ENCODE results near the gene SMG6.
"Not testable (repeated sequence)": the region's sequence is repeated elsewhere in the genome, so short reads cannot be mapped to it uniquely, and the experiment has no call there.

SMG6 gene

GRCh38 chr17:2227025-2227699, 76.4 kb downstream of the SMG6 start:
- no peak for DNase-seq

GRCh38 chr17:2223617-2223927, 80.0 kb downstream of the SMG6 start:
- no peak for DNase-seq

- no peak for DNase-seq
Measured at GRCh38 chr17:2222901-2223616, 80.5 kb downstream of the SMG6 start.

GRCh38 chr17:2222301-2222700, 81.3 kb downstream of the SMG6 start:
- DNase-seq = no peak

- no peak for DNase-seq
Measured at GRCh38 chr17:2218426-2218825, 85.2 kb downstream of the SMG6 start.

GRCh38 chr17:2215616-2216364, 87.8 kb downstream of the SMG6 start:
- peak; percentile 39 to 52 for DNase-seq

GRCh38 chr17:2214929-2215615, 88.5 kb downstream of the SMG6 start:
- DNase-seq = no peak

- peak; percentile 61 to 77 for DNase-seq
Measured at GRCh38 chr17:2214047-2214928, 89.3 kb downstream of the SMG6 start.

- peak; percentile 23 to 67 for DNase-seq
Measured at GRCh38 chr17:2213291-2213960, 90.2 kb downstream of the SMG6 start.

- DNase-seq = peak in 1 of 2 donors; percentile 17
Measured at GRCh38 chr17:2212400-2212981, 91.1 kb downstream of the SMG6 start.

GRCh38 chr17:2211661-2212399, 91.8 kb downstream of the SMG6 start:
- no peak for DNase-seq

GRCh38 chr17:2210726-2211125, 92.9 kb downstream of the SMG6 start:
- no peak for DNase-seq

- no peak for DNase-seq
Measured at GRCh38 chr17:2207815-2208515, 95.6 kb downstream of the SMG6 start.

GRCh38 chr17:2204393-2204792, 99.2 kb downstream of the SMG6 start:
- no peak for DNase-seq

- DNase-seq = no peak
Measured at GRCh38 chr17:2203818-2204217, 99.8 kb downstream of the SMG6 start.

- DNase-seq = no peak
Measured at GRCh38 chr17:2202996-2203575, 100.5 kb downstream of the SMG6 start.

GRCh38 chr17:2202302-2202995, 101.1 kb downstream of the SMG6 start:
- DNase-seq = no peak

GRCh38 chr17:2199386-2199785, 104.2 kb downstream of the SMG6 start:
- DNase-seq = not testable (repeated sequence)

- DNase-seq = no peak
Measured at GRCh38 chr17:2198927-2199326, 104.7 kb downstream of the SMG6 start.
